Prostate gland (tissue), 2 donors: ENCODE data around the gene TCP10L. TPM values are rescaled to one million over a fixed set of nuclear protein-coding genes. Genes with fewer than 3 reads are reported as not detected.

ENCODE experiments used
- DNase-seq: peaks from one replicate; pipeline ENCODE4 v3.0.0-alpha.2; 2019; ENCODE audit warnings: low spot score
- H3K27ac ChIP-seq, 2 donors: fragments of 200-600 bp; sonication (generic); 2 replicates each; pipeline ENCODE4 v1.5.1; 2017 to 2019
- H3K27me3 ChIP-seq: fragments of 200-600 bp; sonication (generic); replicated peaks from 2 replicates; pipeline ENCODE4 v1.5.1; 2019; ENCODE audit not compliant: insufficient read depth
- H3K36me3 ChIP-seq, 2 donors: fragments of 200-600 bp; sonication (generic); 1 replicate in 1 of 2; 2 replicates in 1 of 2; pipeline versions ENCODE4 v1.5.1 to v1.8.1; 2017 to 2019
- H3K4me1 ChIP-seq: fragments of 200-600 bp; sonication (generic); replicated peaks from 2 replicates; pipeline ENCODE4 v1.5.1; 2019
- H3K4me3 ChIP-seq, 2 donors: fragments of 200-600 bp; sonication (generic); 2 replicates each; pipeline ENCODE4 v1.5.1; 2017 to 2019
- H3K9me3 ChIP-seq: fragments of 200-600 bp; sonication (generic); 2 replicates; pipeline ENCODE4 v1.5.1; 2017
- CTCF ChIP-seq, 4 experiments: fragments of 200-600 bp in 2 of 4; fragments of 450-650 bp in 2 of 4; sonication (generic) in 2 of 4; IDR thresholded peaks; 1 replicate in 3 of 4; 2 replicates in 1 of 4; pipeline ENCODE4 v1.5.1; 2016 to 2019; ENCODE audit warnings: antibody characterized with exemption in 4 of 4, mild to moderate bottlenecking in 2 of 4, moderate library complexity in 2 of 4
- POLR2A ChIP-seq: fragments of 450-650 bp; IDR thresholded peaks from one replicate; pipeline ENCODE4 v1.6.1; 2016; ENCODE audit warnings: antibody characterized with exemption, mild to moderate bottlenecking
- POLR2AphosphoS5 ChIP-seq: sonication (generic); formaldehyde crosslinking; IDR thresholded peaks from one replicate; pipeline ENCODE4 v1.6.1; 2017; ENCODE audit warnings: antibody characterized with exemption
- WGBS: methylation state at CpG from one replicate; pipeline ENCODE4 v1.1.5; 2018; 5-methylcytosine and 5-hydroxymethylcytosine counted together
- intact Hi-C: fragments of 100-400 bp; cut with DNase I; formaldehyde crosslinking; loops from one replicate; pipeline ENCODE4 v1.14.2; 2022
- total RNA-seq, 2 donors: library from RNA; depleted of rRNA; stranded (reverse); fragments of >200 nt; gene quantifications; one replicate each; pipeline ENCODE4 v1.1.0, GENCODE V29; 2016

Gene TCP10L
- total RNA-seq, 2 donors from 2014 or later: 1.9 to 17.8 TPM

GRCh38 chr21:32549440-32549839, 35.9 kb downstream of the TCP10L start:
- Histone ChIP-seq H3K27me3 (no peaks in the 10 kb centered on the region), H3K36me3 (no peaks in the 10 kb centered on the region), H3K4me3 (no peak overlapping the region), H3K4me1 (no peaks in the 10 kb centered on the region), H3K27ac (no peak overlapping the region), H3K9me3 (no peaks in the 10 kb centered on the region)
- intact Hi-C loops: no loop called here
- TF ChIP-seq POLR2AphosphoS5 (no peak), CTCF (IDR thresholded peaks at IDR 0.05) (no peak), POLR2A (no peak)
- no peak for DNase-seq
- WGBS: 81% methylated on average over 1 of the region's 1 CpG

DNA sequence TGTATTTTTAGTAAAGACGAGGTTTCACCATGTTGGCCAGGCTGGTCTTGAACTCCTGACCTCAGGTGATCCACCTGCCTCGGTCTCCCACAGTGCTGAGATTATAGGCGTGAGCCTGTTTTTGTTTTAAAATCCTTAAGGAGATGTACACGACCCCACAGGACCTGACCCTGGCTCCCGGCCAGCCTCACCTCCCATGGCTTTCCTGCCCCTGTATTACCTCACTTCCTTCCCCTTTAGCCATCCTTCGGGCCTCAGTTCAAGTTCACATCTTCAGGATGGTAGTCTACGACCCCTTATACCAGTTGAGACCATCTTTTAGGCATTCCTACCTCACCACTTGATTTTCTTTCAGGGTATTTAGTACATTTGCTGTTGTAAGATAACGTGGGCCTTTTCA, 36.3 kb downstream of the TCP10L start:
- TF ChIP-seq CTCF (IDR thresholded peaks at IDR 0.05) (no peak), POLR2AphosphoS5 (no peak), POLR2A (no peak)
- Histone ChIP-seq H3K27me3 (no peaks in the 10 kb centered on the region), H3K36me3 (no peaks in the 10 kb centered on the region), H3K9me3 (no peaks in the 10 kb centered on the region), H3K4me3 (no peak overlapping the region), H3K4me1 (no peaks in the 10 kb centered on the region), H3K27ac (no peak overlapping the region)
- intact Hi-C loops: no loop called here
- no peak for DNase-seq
- WGBS: 86% methylated on average over 8 of the region's 8 CpGs

GRCh38 chr21:32547018-32547417, 38.3 kb downstream of the TCP10L start:
- no peak overlapping the region for H3K27ac ChIP-seq
- H3K36me3 ChIP-seq: no peaks in the 10 kb centered on the region
- no peak for DNase-seq
- intact Hi-C loops: no loop called here
- H3K4me3 ChIP-seq: no peak overlapping the region
- H3K27me3 ChIP-seq: no peaks in the 10 kb centered on the region
- H3K9me3 ChIP-seq: no peaks in the 10 kb centered on the region
- H3K4me1 ChIP-seq: no peaks in the 10 kb centered on the region
- no peak for TF ChIP-seq POLR2AphosphoS5
- TF ChIP-seq POLR2A: no peak
- no peak for TF ChIP-seq CTCF (IDR thresholded peaks at IDR 0.05)
- WGBS: 88% methylated on average over 4 of the region's 4 CpGs

GRCh38 chr21:32545948-32546441, 39.3 kb downstream of the TCP10L start:
- Histone ChIP-seq H3K27ac (no peak overlapping the region), H3K4me3 (no peak overlapping the region), H3K36me3 (no peaks in the 10 kb centered on the region), H3K4me1 (no peaks in the 10 kb centered on the region), H3K27me3 (no peaks in the 10 kb centered on the region), H3K9me3 (no peaks in the 10 kb centered on the region)
- DNase-seq: no peak
- 93% methylated on average over 6 of the region's 6 CpGs for WGBS
- intact Hi-C loops: no loop called here
- TF ChIP-seq POLR2A: no peak

DNA sequence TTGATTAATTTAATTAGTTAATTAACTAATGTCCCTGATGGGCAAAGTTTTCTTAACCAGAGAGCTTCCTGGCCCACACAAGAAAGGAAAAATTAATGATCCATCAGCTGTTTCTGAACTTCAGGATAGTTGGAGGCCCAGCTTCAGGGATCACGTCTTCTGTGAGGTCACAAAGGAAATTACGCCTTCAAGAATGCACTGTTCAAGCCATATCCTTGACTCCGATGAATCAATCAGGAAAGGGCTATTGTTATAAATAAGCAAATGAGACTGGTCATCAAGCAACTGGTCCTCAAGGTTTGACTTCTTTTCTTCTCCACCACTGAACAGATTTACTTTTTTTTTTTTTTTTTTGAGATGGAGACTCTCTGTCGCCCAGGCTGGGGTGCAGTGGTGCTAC, 40.6 kb downstream of the TCP10L start:
- 95% methylated on average over 4 of the region's 4 CpGs for WGBS
- Histone ChIP-seq H3K27ac (no peak overlapping the region), H3K36me3 (no peaks in the 10 kb centered on the region), H3K4me3 (no peak overlapping the region), H3K27me3 (no peaks in the 10 kb centered on the region), H3K9me3 (no peaks in the 10 kb centered on the region), H3K4me1 (no peaks in the 10 kb centered on the region)
- DNase-seq: no peak
- no peak for TF ChIP-seq CTCF (IDR thresholded peaks at IDR 0.05)
- TF ChIP-seq POLR2AphosphoS5: no peak
- TF ChIP-seq POLR2A: no peak
- intact Hi-C loops: no loop called here
